ENCODE results near the gene PRAMEF6.
"Not testable (repeated sequence)": the region's sequence is repeated elsewhere in the genome, so short reads cannot be mapped to it uniquely, and the experiment has no call there.

The PRAMEF6 gene

GRCh38 chr1:12947480-12947879 lies at the start of gene PRAMEF6:
Gene PRAMEF6, minus strand, starts transcription at chr1:12947580. Its CDS starts 5,062 bp downstream, at chr1:12942518.
- H3K27me3 ChIP-seq (ENCODE audit: low read depth); in situ Hi-C loops (cut with MboI; ENCODE audit: low sequenced_read_pairs); H3K4me3 ChIP-seq; H3K9me3 ChIP-seq; H3K4me1 ChIP-seq; H3K36me3 ChIP-seq (replicated peaks); DNase-seq (ENCODE audit: low spot score in 2 of 2): not testable (repeated sequence)

DNA sequence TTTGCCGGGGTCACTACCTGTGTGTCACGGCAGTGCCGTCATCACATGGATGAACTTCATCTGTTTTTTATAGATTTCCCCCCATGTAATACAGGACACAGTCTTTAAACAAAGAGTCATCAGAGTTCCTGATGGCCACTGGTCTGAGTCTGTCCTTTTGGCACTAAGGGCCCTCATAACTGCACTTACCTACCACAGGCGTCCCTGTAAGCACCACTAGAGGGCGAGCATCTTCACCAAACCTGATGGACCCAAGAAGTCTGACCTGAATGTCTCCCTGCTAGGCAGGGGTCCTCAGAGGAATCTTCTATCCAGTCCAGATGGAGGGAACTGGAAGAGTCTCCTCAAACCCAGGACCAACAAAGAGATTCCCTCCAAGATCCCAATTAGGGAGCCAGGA lies 23.0 kb downstream of the PRAMEF6 start:
- H3K4me3 ChIP-seq; H3K9me3 ChIP-seq; H3K36me3 ChIP-seq (replicated peaks); in situ Hi-C loops (cut with MboI; ENCODE audit: low sequenced_read_pairs); H3K4me1 ChIP-seq; H3K27me3 ChIP-seq (ENCODE audit: low read depth); DNase-seq (ENCODE audit: low spot score in 2 of 2): not testable (repeated sequence)

DNA sequence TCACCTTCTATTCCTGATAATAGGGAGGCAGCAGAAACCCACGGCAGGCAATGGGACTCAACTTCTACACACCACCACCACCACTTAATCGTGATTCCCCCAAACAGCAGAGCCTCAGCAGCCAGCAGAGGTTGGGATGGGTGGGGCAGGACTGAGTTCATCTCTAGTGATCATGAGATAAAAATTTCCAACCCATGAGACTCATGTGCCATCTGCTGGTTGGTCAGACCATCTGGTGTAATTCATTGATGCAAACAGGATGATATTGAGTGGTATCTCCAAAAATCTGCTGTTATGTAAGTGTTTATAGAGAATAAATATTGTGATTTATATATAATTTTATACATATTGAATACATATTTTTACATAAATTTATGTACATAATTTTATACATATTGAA lies 25.6 kb downstream of the PRAMEF6 start:
- H3K4me3 ChIP-seq; in situ Hi-C loops (cut with MboI; ENCODE audit: low sequenced_read_pairs); H3K9me3 ChIP-seq; H3K4me1 ChIP-seq; H3K36me3 ChIP-seq (replicated peaks); H3K27me3 ChIP-seq (ENCODE audit: low read depth); DNase-seq (ENCODE audit: low spot score in 2 of 2): not testable (repeated sequence)

GRCh38 chr1:12916310-12916709 lies 31.1 kb downstream of the PRAMEF6 start, which contains the start of gene PRAMEF7:
Gene PRAMEF7, plus strand, starts transcription at chr1:12916610. Its CDS starts 1,083 bp downstream, at chr1:12917693.
- in situ Hi-C loops (cut with MboI; ENCODE audit: low sequenced_read_pairs); H3K4me3 ChIP-seq; H3K4me1 ChIP-seq; H3K9me3 ChIP-seq; H3K27me3 ChIP-seq (ENCODE audit: low read depth); H3K36me3 ChIP-seq (replicated peaks); DNase-seq (ENCODE audit: low spot score in 2 of 2): not testable (repeated sequence)

GRCh38 chr1:12903793-12904572 lies 43.4 kb downstream of the PRAMEF6 start:
- H3K4me3 ChIP-seq; H3K36me3 ChIP-seq (replicated peaks); H3K9me3 ChIP-seq; in situ Hi-C loops (cut with MboI; ENCODE audit: low sequenced_read_pairs); DNase-seq (ENCODE audit: low spot score in 2 of 2); H3K4me1 ChIP-seq; H3K27me3 ChIP-seq (ENCODE audit: low read depth): not testable (repeated sequence)

DNA sequence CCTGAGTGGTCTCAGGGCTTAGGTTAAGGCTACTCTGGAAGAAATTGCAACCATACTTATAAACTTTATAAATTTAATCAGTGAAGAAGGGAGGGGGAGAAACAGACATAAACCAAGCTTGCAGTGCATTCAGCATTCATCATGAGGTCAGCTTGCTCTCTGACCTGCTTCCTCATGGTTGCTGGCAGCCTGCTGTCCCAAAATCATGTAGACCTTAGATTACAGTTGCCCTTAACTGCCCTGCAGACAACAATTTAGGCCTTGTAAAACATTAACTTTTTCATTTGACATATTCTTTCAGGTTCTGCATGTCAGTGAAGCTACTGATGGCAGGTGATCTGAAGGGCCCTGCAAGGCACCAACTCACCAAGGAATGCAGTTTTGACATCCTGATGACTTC lies 48.2 kb downstream of the PRAMEF6 start:
- H3K9me3 ChIP-seq; H3K4me1 ChIP-seq; in situ Hi-C loops (cut with MboI; ENCODE audit: low sequenced_read_pairs); DNase-seq (ENCODE audit: low spot score in 2 of 2); H3K27me3 ChIP-seq (ENCODE audit: low read depth); H3K36me3 ChIP-seq (replicated peaks); H3K4me3 ChIP-seq: not testable (repeated sequence)

DNA sequence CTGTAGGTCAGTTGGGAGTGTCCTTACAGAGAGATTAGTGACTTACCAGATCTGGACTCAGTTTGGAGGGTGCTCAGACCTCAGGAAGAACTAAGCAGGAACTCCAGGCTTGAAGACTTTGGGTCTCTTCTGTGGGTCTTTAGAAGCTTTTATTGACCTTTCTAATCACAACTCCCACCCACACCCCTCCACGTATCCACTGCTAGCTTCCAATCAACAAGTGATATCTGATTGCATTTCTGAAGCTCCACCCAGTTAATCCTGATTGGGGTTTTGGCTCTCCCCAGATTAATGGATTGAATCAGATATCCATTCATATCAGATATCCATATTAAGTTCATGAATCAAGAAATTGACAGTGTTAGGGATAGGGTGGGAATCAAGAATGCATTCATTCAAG lies 49.2 kb downstream of the PRAMEF6 start, which contains the start of gene PRAMEF10:
Gene PRAMEF10 (minus strand): TSS at position 101 of the 400 bp plus-strand sequence. CDS start 2,423 bp downstream, outside the sequence.
- H3K4me3 ChIP-seq; H3K4me1 ChIP-seq; H3K27me3 ChIP-seq (ENCODE audit: low read depth); in situ Hi-C loops (cut with MboI; ENCODE audit: low sequenced_read_pairs); DNase-seq (ENCODE audit: low spot score in 2 of 2); H3K36me3 ChIP-seq (replicated peaks); H3K9me3 ChIP-seq: not testable (repeated sequence)

Data from HAP-1 (cell line).